Hematopoietic multipotent progenitor cell (in vitro differentiated cells): ENCODE data around the gene GRN. TPM values are rescaled to one million over a fixed set of nuclear protein-coding genes. Genes with fewer than 3 reads are reported as not detected.

Experiments used
- DNase-seq, 3 donors: peaks; one replicate each; pipeline ENCODE4 v3.0.0-alpha.2; 2011 to 2015; ENCODE audit warnings: low read depth in 2 of 3, low spot score in 2 of 3
- small RNA-seq: library from RNA; depleted of rRNA; stranded (forward); fragments of <200 nt; gene quantifications from one replicate; pipeline ENCODE3, GENCODE V24; 2012
- total RNA-seq: library from RNA; depleted of rRNA; stranded (reverse); fragments of >200 nt; gene quantifications from one replicate; pipeline ENCODE4 v1.2.3, GENCODE V29; 2012

GRN gene
- total RNA-seq, 1 donor, result 263 TPM

DNA sequence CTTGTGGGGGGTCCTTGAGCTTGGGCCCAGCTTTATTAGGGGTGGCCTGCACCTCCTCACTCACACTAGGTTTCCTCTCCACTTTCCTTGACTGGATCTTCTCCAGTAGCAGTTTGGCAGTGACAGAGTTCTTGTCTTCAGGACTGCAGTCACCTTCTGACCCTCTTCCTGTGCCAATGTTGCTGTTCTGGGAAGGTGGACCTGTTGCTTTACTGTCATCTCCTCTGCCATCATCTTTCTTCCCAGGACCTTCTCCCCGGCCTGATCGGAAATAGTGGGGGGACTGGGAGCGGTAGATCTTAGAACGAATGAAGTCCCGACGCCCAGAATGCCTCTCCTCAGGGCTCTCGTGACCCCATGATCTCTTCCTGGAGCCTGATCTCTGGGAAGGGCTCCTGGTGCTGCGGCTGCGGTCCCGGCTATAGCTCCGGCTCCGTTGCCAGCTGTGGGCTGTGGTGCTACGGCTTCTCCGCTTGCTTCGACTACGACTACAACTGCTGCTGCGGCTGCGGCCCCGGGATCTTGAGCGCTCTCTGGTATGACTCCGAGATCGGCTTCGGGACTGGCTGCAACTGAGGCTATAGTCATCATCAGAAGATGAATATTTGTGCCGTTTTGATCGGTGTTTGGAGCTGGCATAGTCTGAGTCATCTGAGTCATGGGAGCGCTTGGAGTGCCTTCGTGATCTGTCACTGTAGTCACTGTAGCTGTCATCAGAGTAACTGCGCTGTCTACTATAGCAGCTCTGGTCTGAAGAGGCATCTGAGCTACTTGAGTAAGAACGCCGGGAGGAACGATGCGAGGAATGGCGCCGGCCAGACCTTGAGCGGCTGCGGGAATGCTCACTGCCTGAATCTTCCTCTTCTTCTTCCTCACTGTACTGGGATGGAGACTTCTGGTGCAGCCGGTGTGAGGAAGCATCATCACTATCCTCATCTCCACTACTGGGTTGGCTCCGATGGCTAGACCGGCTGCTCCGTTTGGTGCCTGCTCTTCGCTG is 53.9 kb downstream of the GRN start:
- no peak for DNase-seq

DNA sequence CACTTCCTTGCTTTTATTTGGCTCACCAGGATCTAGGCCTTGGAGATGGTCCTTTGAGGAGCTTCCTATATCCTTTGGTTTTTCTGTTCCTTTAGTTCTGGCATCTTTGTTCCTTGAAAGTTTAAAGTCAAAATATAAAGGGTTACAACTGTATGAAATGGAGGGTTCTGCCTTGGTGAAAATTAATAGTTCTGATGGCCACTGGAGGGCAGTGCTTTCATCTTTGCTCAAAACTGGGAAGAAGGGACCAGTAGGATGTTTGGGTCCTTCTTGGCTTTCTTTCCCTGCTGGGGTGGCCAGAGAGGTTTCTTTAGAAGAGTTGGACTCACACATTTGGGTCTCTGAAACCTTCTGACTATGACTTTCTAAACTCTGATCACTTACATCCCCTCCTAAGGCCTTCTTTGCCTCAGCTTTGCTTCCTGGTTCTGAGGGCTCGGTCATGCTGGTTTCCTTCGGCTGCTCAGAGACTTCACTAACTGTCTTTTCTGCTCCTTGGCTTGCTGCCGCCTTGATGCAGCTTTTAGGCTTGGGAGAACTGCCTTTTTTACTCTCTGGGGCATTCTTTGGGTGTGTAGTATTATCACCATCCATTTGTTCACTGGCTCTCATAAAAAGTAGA is 55.2 kb downstream of the GRN start:
- peak in 2 of 3 donors; percentile 31 to 42 for DNase-seq

Small RNA genes lying within 50 kb of the gene (small RNA-seq; reads per million reads assigned to genes)
- gene RF00012 (0.61 reads per million), gene RNU6-453P (not detected)

Other genes with a start within 250 kb of the GRN start
- 102 TPM for gene HDAC5, start 221.7 kb upstream of the GRN start, total RNA-seq
- 3.5 TPM for gene HROB, start 203.4 kb upstream of the GRN start, total RNA-seq
- gene ASB16, start 174.6 kb upstream of the GRN start, total RNA-seq, result not detected
- gene TMUB2, start 158.3 kb upstream of the GRN start, total RNA-seq, result 56.8 TPM
- 34.2 TPM for gene ATXN7L3, start 145.4 kb upstream of the GRN start, total RNA-seq
- gene UBTF, start 125.6 kb upstream of the GRN start, total RNA-seq, result 58.7 TPM
- 0.81 TPM for gene SLC4A1, start 77.2 kb upstream of the GRN start, total RNA-seq
- 1.6 TPM for gene RUNDC3A, start 36.7 kb upstream of the GRN start, total RNA-seq
- 98.3 TPM for gene SLC25A39, start 20.5 kb upstream of the GRN start, total RNA-seq
- gene FAM171A2, start 18.6 kb downstream of the GRN start, total RNA-seq, result 9.2 TPM
- 80.8 TPM for gene ITGA2B, start 44.3 kb downstream of the GRN start, total RNA-seq
- 15.3 TPM for gene GPATCH8, start 158.1 kb downstream of the GRN start, total RNA-seq
- 1.1 TPM for gene FZD2, start 212.2 kb downstream of the GRN start, total RNA-seq